BJ (cell line): Measurements from ENCODE around the gene VPS37D. TPM values are rescaled to one million over a fixed set of nuclear protein-coding genes. Genes with fewer than 3 reads are reported as not detected.

Source experiments
- CTCF ChIA-PET: fragments of 350-600 bp; formaldehyde crosslinking; extraction: SDS; loops from one replicate; lab custom pipeline; 2021; ENCODE audit warnings: antibody characterized with exemption, inconsistent platforms; lab: Yijun Ruan, JAX
- POLR2A ChIA-PET: fragments of 300-600 bp; sonication (Branson Sonifier 250); formaldehyde crosslinking; extraction: SDS; loops from one replicate; lab custom pipeline; 2021; ENCODE audit warnings: antibody characterized with exemption; lab: Charles Lee
- DNase-seq: peaks from one replicate; pipeline ENCODE4 v3.0.0-alpha.2; 2011; ENCODE audit warnings: low read depth
- H3K27me3 ChIP-seq: 2 replicates; pipeline ENCODE4 v1.6.0; 2011; ENCODE audit warnings: low read length; ENCODE audit not compliant: control insufficient read depth, insufficient read depth
- H3K36me3 ChIP-seq: 2 replicates; pipeline ENCODE4 v1.5.1; 2011; ENCODE audit warnings: low read length; ENCODE audit not compliant: control insufficient read depth, insufficient read depth
- H3K4me3 ChIP-seq: 2 replicates; pipeline ENCODE4 v1.5.1; 2011; ENCODE audit warnings: low read depth, mild to moderate bottlenecking, control low read depth, low read length
- CTCF ChIP-seq: IDR thresholded peaks from 2 replicates; pipeline ENCODE4 v1.5.1; 2011; ENCODE audit warnings: low read depth, mild to moderate bottlenecking, control low read depth, inconsistent platforms, low read length, moderate library complexity; ENCODE audit not compliant: insufficient read depth
- polyA plus RNA-seq: library from polyadenylated mRNA; depleted of rRNA; stranded (reverse); fragments of >200 nt; gene quantifications from 2 replicates; pipeline ENCODE4 v1.2.3, GENCODE V29; 2011

VPS37D gene
- polyA plus RNA-seq, 1 experiment, result 3.3 TPM

GRCh38 chr7:73622909-73623797 lies 44.5 kb upstream of the VPS37D start:
- DNase-seq, result no peak
- no peak for TF ChIP-seq CTCF
- ChIA-PET POLR2A (no interaction called here), CTCF (no interaction called here)
- Histone ChIP-seq H3K36me3 (no peaks in the 10 kb centered on the region), H3K4me3 (no peak overlapping the region), H3K27me3 (peaks cover 33% of the 10 kb centered on the region)

- CTCF ChIA-PET, result interaction anchor here (1.0 to 1.4 kb wide), 3 partner anchors 8 to 101 kb away, joined by 3 to 7 read pairs (median 3); partner anchors contain the start of gene VPS37D
- DNase-seq, result no peak
Measured at GRCh38 chr7:73623798-73624668, 43.6 kb upstream of the VPS37D start, which contains the start of gene MLXIPL. Gene MLXIPL (minus strand): TSS chr7:73624522. CDS start chr7:73624492, 30 bp downstream.

GRCh38 chr7:73624669-73625001 lies 43.0 kb upstream of the VPS37D start:
- TF ChIP-seq CTCF, result no peak
- H3K4me3 ChIP-seq, result no peak overlapping the region
- no peak for DNase-seq
- peaks cover 39% of the 10 kb centered on the region for H3K27me3 ChIP-seq
- ChIA-PET CTCF (interaction anchor here (1.0 to 1.4 kb wide), 3 partner anchors 9 to 100 kb away, joined by 3 to 7 read pairs (median 3); partner anchors contain the start of gene VPS37D), POLR2A (no interaction called here)
- H3K36me3 ChIP-seq, result no peaks in the 10 kb centered on the region

More at GRCh38 chr7:73623798-73624668, 43.6 kb upstream of the VPS37D start, which contains the start of gene MLXIPL:
- peak within 1 kb of the TSS; percentile 3 for H3K4me3 ChIP-seq
- no peak for TF ChIP-seq CTCF
- no peaks in the 10 kb centered on the region for H3K36me3 ChIP-seq
- H3K27me3 ChIP-seq, result peaks cover 39% of the 10 kb centered on the region
- POLR2A ChIA-PET, result no interaction called here

- TF ChIP-seq CTCF, result no peak
- ChIA-PET CTCF (interaction anchor here (1.0 to 1.4 kb wide), 3 partner anchors 9 to 100 kb away, joined by 3 to 7 read pairs (median 3); no protein-coding TSS in a partner anchor), POLR2A (no interaction called here)
- DNase-seq, result no peak
- Histone ChIP-seq H3K27me3 (peaks cover 39% of the 10 kb centered on the region), H3K4me3 (no peak overlapping the region), H3K36me3 (no peaks in the 10 kb centered on the region)
Measured at GRCh38 chr7:73625276-73625675, 42.4 kb upstream of the VPS37D start.
